OCI-LY3 (cell line): Measurements from ENCODE around the gene MTOR.

Experiments used
- H2AFZ ChIP-seq: fragments of 200-600, 300-600 bp; shearing (Covaris generic); 2 replicates; pipeline ENCODE4 v1.6.0; 2014; ENCODE audit warnings: antibody characterized with exemption, low read depth, low read length
- H3K27ac ChIP-seq: fragments of 200-600, 300-600 bp; sonication (generic); 2 replicates; pipeline ENCODE4 v1.5.1; 2014; ENCODE audit warnings: mild to moderate bottlenecking, low read length, moderate library complexity, mixed read lengths
- H3K27me3 ChIP-seq: fragments of 200-600, 300-600 bp; sonication (generic); 2 replicates; pipeline ENCODE4 v1.6.1; 2014; ENCODE audit warnings: low read depth, low read length, mixed read lengths
- H3K36me3 ChIP-seq: fragments of 200-600, 300-600 bp; sonication (generic); replicated peaks from 2 replicates; pipeline ENCODE3; 2014; ENCODE audit warnings: low read depth, low read length, mixed read lengths
- H3K4me1 ChIP-seq: fragments of 300-600, 200-600 bp; sonication (generic); 2 replicates; pipeline ENCODE4 v1.6.1; 2014; ENCODE audit warnings: low read length, mixed read lengths
- H3K4me2 ChIP-seq: fragments of 200-600, 300-600 bp; sonication (generic); 2 replicates; pipeline ENCODE4 v1.6.1; 2014; ENCODE audit warnings: low read length, mixed read lengths
- H3K4me3 ChIP-seq: fragments of 300-600, 200-600 bp; sonication (generic); 2 replicates; pipeline ENCODE4 v1.5.1; 2014; ENCODE audit warnings: antibody characterized with exemption, mild to moderate bottlenecking, low read length, moderate library complexity
- H3K79me2 ChIP-seq: fragments of 300-600, 200-600 bp; shearing (Covaris generic); 2 replicates; pipeline ENCODE4 v1.6.1; 2014; ENCODE audit warnings: mild to moderate bottlenecking, low read length, mixed read lengths
- H3K9ac ChIP-seq: fragments of 300-600, 200-600 bp; shearing (Covaris generic); 2 replicates; pipeline ENCODE4 v1.6.0; 2014; ENCODE audit warnings: mild to moderate bottlenecking, low read length, moderate library complexity
- H3K9me3 ChIP-seq: fragments of 200-600, 300-600 bp; shearing (Covaris generic); 2 replicates; pipeline ENCODE4 v1.6.1; 2014; ENCODE audit warnings: low read length, mixed read lengths; ENCODE audit not compliant: insufficient read depth
- H4K20me1 ChIP-seq: fragments of 200-600, 300-600 bp; sonication (generic); 2 replicates; pipeline ENCODE4 v1.6.1; 2016; ENCODE audit warnings: low read length, mixed read lengths; ENCODE audit not compliant: insufficient read depth
- CTCF ChIP-seq: fragments of 200-600, 300-600 bp; sonication (generic); IDR thresholded peaks from 2 replicates; pipeline ENCODE4 v1.5.1; 2014; ENCODE audit warnings: antibody characterized with exemption, low read length, low read depth
- EZH2phosphoT487 ChIP-seq: fragments of 200-600 bp; shearing (Covaris generic); IDR thresholded peaks from 2 replicates; pipeline ENCODE4 v1.6.1; 2018; ENCODE audit warnings: antibody characterized with exemption, mixed run types, low read depth

Gene MTOR

GRCh38 chr1:11211461-11211860 is 50.9 kb downstream of the MTOR start:
- H3K4me2 ChIP-seq, result no peak overlapping the region
- peaks cover 16% of the 10 kb centered on the region for H3K36me3 ChIP-seq
- no peak overlapping the region for H3K9ac ChIP-seq
- no peaks in the 10 kb centered on the region for H3K9me3 ChIP-seq
- H3K4me1 ChIP-seq, result no peaks in the 10 kb centered on the region
- H3K4me3 ChIP-seq, result no peak overlapping the region
- H3K79me2 ChIP-seq, result no peaks in the 10 kb centered on the region
- TF ChIP-seq EZH2phosphoT487 (no peak), CTCF (no peak)
- no peak overlapping the region for H3K27ac ChIP-seq
- H2AFZ ChIP-seq, result no peak overlapping the region
- no peaks in the 10 kb centered on the region for H4K20me1 ChIP-seq
- H3K27me3 ChIP-seq, result no peaks in the 10 kb centered on the region

- Histone ChIP-seq H3K9ac (no peak overlapping the region), H3K27me3 (no peaks in the 10 kb centered on the region), H3K9me3 (no peaks in the 10 kb centered on the region), H3K36me3 (peaks cover 21% of the 10 kb centered on the region), H3K4me1 (no peaks in the 10 kb centered on the region), H4K20me1 (no peaks in the 10 kb centered on the region), H2AFZ (no peak overlapping the region), H3K27ac (no peak overlapping the region), H3K79me2 (no peaks in the 10 kb centered on the region), H3K4me3 (no peak overlapping the region), H3K4me2 (no peak overlapping the region)
- TF ChIP-seq EZH2phosphoT487 (no peak), CTCF (no peak)
Measured at GRCh38 chr1:11207898-11208611, 54.3 kb downstream of the MTOR start.

GRCh38 chr1:11204396-11205190 is 57.8 kb downstream of the MTOR start:
- Histone ChIP-seq H3K4me3 (no peak overlapping the region), H3K9me3 (no peaks in the 10 kb centered on the region), H3K9ac (no peak overlapping the region), H3K36me3 (peaks cover 14% of the 10 kb centered on the region), H3K27me3 (no peaks in the 10 kb centered on the region), H3K4me2 (no peak overlapping the region), H2AFZ (no peak overlapping the region), H4K20me1 (no peaks in the 10 kb centered on the region), H3K27ac (no peak overlapping the region), H3K79me2 (no peaks in the 10 kb centered on the region), H3K4me1 (no peaks in the 10 kb centered on the region)
- TF ChIP-seq CTCF (no peak), EZH2phosphoT487 (no peak)

GRCh38 chr1:11198851-11199594 is 63.3 kb downstream of the MTOR start:
- no peak overlapping the region for H3K27ac ChIP-seq
- H3K36me3 ChIP-seq, result peaks cover 4% of the 10 kb centered on the region

More at GRCh38 chr1:11198851-11199594, 63.3 kb downstream of the MTOR start:
- Histone ChIP-seq H3K79me2 (no peaks in the 10 kb centered on the region), H3K9ac (no peak overlapping the region), H4K20me1 (no peaks in the 10 kb centered on the region), H3K27me3 (no peaks in the 10 kb centered on the region), H3K4me1 (no peaks in the 10 kb centered on the region), H3K9me3 (no peaks in the 10 kb centered on the region), H2AFZ (no peak overlapping the region), H3K4me2 (no peak overlapping the region), H3K4me3 (no peak overlapping the region)
- TF ChIP-seq EZH2phosphoT487, result no peak
- no peak for TF ChIP-seq CTCF
